ENCODE results near the gene DENND1A. TPM values are rescaled to one million over a fixed set of nuclear protein-coding genes. Genes with fewer than 3 reads are reported as not detected.

The DENND1A gene
- total and polyA plus RNA-seq, 12 donors = 7.3 to 36.7 (median 19.6) TPM

- H3K9me3 ChIP-seq (replicated peaks in 1 of 3) = no peaks in the 10 kb centered on the region
- no peaks in the 10 kb centered on the region for H3K4me1 ChIP-seq (replicated peaks in 1 of 2)
- intact Hi-C loops (cut with DNase I) = no loop called here
- peak in 1 of 7 donors; percentile 13 for DNase-seq
- H3K4me3 ChIP-seq = no peak overlapping the region
- H3K27ac ChIP-seq = no peak overlapping the region
- H3K36me3 ChIP-seq (replicated peaks in 1 of 2) = peaks cover 0 to 4% of the 10 kb centered on the region in 2 donors
- TF ChIP-seq POLR2A (IDR thresholded peaks at IDR 0.05) (no peak), CTCF (IDR thresholded peaks at IDR 0.05) (no peak)
- H3K27me3 ChIP-seq = no peaks in the 10 kb centered on the region
- 65 to 98% (median 85%) methylated on average over 3 of the region's 3 CpGs for WGBS, 4 donors
These were observed 475.6 kb downstream of the DENND1A start for GRCh38 chr9:123454361-123454760.

- peaks cover 0 to 4% of the 10 kb centered on the region in 2 donors for H3K36me3 ChIP-seq (replicated peaks in 1 of 2)
- no peaks in the 10 kb centered on the region for H3K4me1 ChIP-seq (replicated peaks in 1 of 2)
- intact Hi-C loops (cut with DNase I) = no loop called here
- H3K9me3 ChIP-seq (replicated peaks in 1 of 3) = no peaks in the 10 kb centered on the region
- no peak for TF ChIP-seq POLR2A (IDR thresholded peaks at IDR 0.05)
- TF ChIP-seq CTCF (IDR thresholded peaks at IDR 0.05) = no peak
- WGBS, 4 donors = 91 to 99% (median 93%) methylated on average over 7 of the region's 7 CpGs
- H3K27ac ChIP-seq = no peak overlapping the region
- peak in 1 of 7 donors; percentile 49 for DNase-seq
- no peaks in the 10 kb centered on the region for H3K27me3 ChIP-seq
- no peak overlapping the region for H3K4me3 ChIP-seq
These were observed 476.1 kb downstream of the DENND1A start for GRCh38 chr9:123453831-123454321.

GRCh38 chr9:123453076-123453667 is 476.8 kb downstream of the DENND1A start:
- H3K9me3 ChIP-seq (replicated peaks in 1 of 3) = no peaks in the 10 kb centered on the region
- intact Hi-C loops (cut with DNase I) = no loop called here
- peaks cover 0 to 4% of the 10 kb centered on the region in 2 donors for H3K36me3 ChIP-seq (replicated peaks in 1 of 2)
- TF ChIP-seq POLR2A (IDR thresholded peaks at IDR 0.05) = no peak
- TF ChIP-seq CTCF (IDR thresholded peaks at IDR 0.05) = no peak
- H3K27me3 ChIP-seq = no peaks in the 10 kb centered on the region
- WGBS, 4 donors = 86 to 94% (median 93%) methylated on average over 14 of the region's 14 CpGs
- H3K4me3 ChIP-seq = no peak overlapping the region
- H3K4me1 ChIP-seq (replicated peaks in 1 of 2) = no peaks in the 10 kb centered on the region
- peak in 1 of 7 donors; percentile 28 for DNase-seq
- no peak overlapping the region for H3K27ac ChIP-seq

GRCh38 chr9:123450996-123451395 is 478.9 kb downstream of the DENND1A start:
- H3K9me3 ChIP-seq (replicated peaks in 1 of 3) = no peaks in the 10 kb centered on the region
- no peak overlapping the region for H3K4me3 ChIP-seq
- no peaks in the 10 kb centered on the region for H3K4me1 ChIP-seq (replicated peaks in 1 of 2)
- 78 to 92% (median 89%) methylated on average over 6 of the region's 6 CpGs for whole genome bisulfite sequencing, 4 donors
- no peak overlapping the region for H3K27ac ChIP-seq
- TF ChIP-seq POLR2A (IDR thresholded peaks at IDR 0.05) (no peak), CTCF (IDR thresholded peaks at IDR 0.05) (no peak)
- no peaks in the 10 kb centered on the region for H3K36me3 ChIP-seq (replicated peaks in 1 of 2)
- DNase-seq = peak in 1 of 7 donors; percentile 53
- H3K27me3 ChIP-seq = no peaks in the 10 kb centered on the region
- intact Hi-C loops (cut with DNase I) = no loop called here

Measured in adrenal gland (tissue), 12 donors.